Panc1 (cell line): ENCODE results near the gene MAP1LC3A. TPM values are rescaled to one million over a fixed set of nuclear protein-coding genes. Genes with fewer than 3 reads are reported as not detected.

Experiments used
- ATAC-seq: fragments of 200-7000 bp; cut with Tn5 transposase; 2 replicates; pipeline ENCODE4 v1.9.1; 2020; ENCODE audit warnings: mild to moderate bottlenecking, moderate library complexity
- BruUV-seq: library from RNA; stranded (reverse); fragments of 400-500 nt; replicated peaks from 2 replicates; lab custom pipeline; 2021; lab: Mats Ljungman, UMichigan
- CTCF ChIA-PET: fragments of 300-600 bp; sonication (Branson Sonifier 250); formaldehyde crosslinking; loops from one replicate; lab custom pipeline; 2022; ENCODE audit warnings: antibody characterized with exemption; lab: Charles Lee
- POLR2A ChIA-PET: fragments of 300-600 bp; sonication (Branson Sonifier 250); formaldehyde crosslinking; loops from one replicate; lab custom pipeline; 2022; ENCODE audit warnings: antibody characterized with exemption; lab: Charles Lee
- DNase-seq: peaks from one replicate; pipeline ENCODE4 v3.0.0-alpha.2; 2010; ENCODE audit warnings: low read depth, low spot score
- H3K27ac ChIP-seq: 2 replicates; pipeline ENCODE4 v1.5.1; 2011; ENCODE audit warnings: mild to moderate bottlenecking, low read length, inconsistent platforms
- H3K27me3 ChIP-seq: fragments of 200-500 bp; sonication (Bioruptor generic); 2 replicates; pipeline ENCODE4 v1.6.0; 2014; ENCODE audit warnings: low read length, inconsistent platforms; ENCODE audit not compliant: control insufficient read depth, insufficient read depth
- H3K36me3 ChIP-seq: fragments of 200-500 bp; sonication (Bioruptor generic); 2 replicates; pipeline ENCODE4 v1.5.1; 2014; ENCODE audit warnings: inconsistent platforms, mild to moderate bottlenecking, low read length, moderate library complexity; ENCODE audit not compliant: control insufficient read depth, insufficient read depth
- H3K4me1 ChIP-seq: 2 replicates; pipeline ENCODE4 v1.5.1; 2011; ENCODE audit warnings: inconsistent platforms, mild to moderate bottlenecking, low read length, moderate library complexity; ENCODE audit not compliant: control insufficient read depth, insufficient read depth
- H3K4me3 ChIP-seq, 2 experiments: 2 replicates each; pipeline ENCODE4 v1.5.1; 2011 to 2012; ENCODE audit warnings: low read depth in 2 of 2, low read length in 2 of 2, mild to moderate bottlenecking in 2 of 2, inconsistent platforms in 1 of 2, moderate library complexity in 1 of 2
- H3K9me3 ChIP-seq: fragments of 200-500 bp; sonication (Bioruptor generic); 2 replicates; pipeline ENCODE4 v1.5.1; 2014; ENCODE audit warnings: low read depth, mild to moderate bottlenecking, inconsistent platforms, low read length, moderate library complexity; ENCODE audit not compliant: control insufficient read depth, insufficient read depth
- POLR2AphosphoS5 ChIP-seq: IDR thresholded peaks from 2 replicates; pipeline ENCODE4 v1.6.1; 2012; ENCODE audit warnings: mild to moderate bottlenecking, low read depth, low read length, moderate library complexity
- SIN3A ChIP-seq: IDR thresholded peaks from 2 replicates; pipeline ENCODE4 v1.6.1; 2012; ENCODE audit warnings: low read depth, mild to moderate bottlenecking, low read length, moderate library complexity, borderline replicate concordance; ENCODE audit not compliant: insufficient read depth
- TCF7L2 ChIP-seq: IDR thresholded peaks from 2 replicates; pipeline ENCODE4 v1.6.1; 2011; ENCODE audit warnings: mild to moderate bottlenecking, low read depth, low read length, inconsistent platforms
- in situ Hi-C: cut with HindIII; loops from 2 replicates; pipeline ENCODE4 v1.10.0; 2016; ENCODE audit warnings: low sequenced_read_pairs, low pct_unique_long_range_greater_than_20kb
- intact Hi-C: fragments of 100-400 bp; cut with micrococcal nuclease; formaldehyde crosslinking; loops from one replicate; pipeline ENCODE4 v1.10.0; 2022; ENCODE audit not compliant: unreplicated experiment
- total RNA-seq: library from RNA; stranded (reverse); gene quantifications from one replicate; pipeline ENCODE4 v1.2.1, GENCODE V29; 2021; ENCODE audit not compliant: unreplicated experiment
- TF ChIP-seq, protein P1 (sequence below), 2 experiments: IDR thresholded peaks; 2 replicates each; pipeline ENCODE4 v1.6.1; 2011 to 2012; ENCODE audit warnings: low read depth in 2 of 2, control low read depth in 1 of 2, low read length in 1 of 2, mild to moderate bottlenecking in 1 of 2, moderate library complexity in 1 of 2; ENCODE audit not compliant: insufficient read depth in 1 of 2
- TF ChIP-seq, protein P2 (sequence below): fragments of 450-650 bp; IDR thresholded peaks from 2 replicates; pipeline ENCODE4 v1.5.1; 2017; ENCODE audit warnings: mild to moderate bottlenecking

The MAP1LC3A gene
- total RNA-seq, 1 experiment from 2014 or later, result 25.1 TPM

GRCh38 chr20:34579191-34579978, 20.9 kb downstream of the MAP1LC3A start:
- H3K4me3 ChIP-seq, result no peak overlapping the region
- H3K36me3 ChIP-seq, result no peaks in the 10 kb centered on the region; the same call in 1 of the 2 replicates
- H3K9me3 ChIP-seq, result no peaks in the 10 kb centered on the region
- ChIA-PET POLR2A (no interaction called here), CTCF (interaction anchor here (0.7 to 1.4 kb wide), 3 partner anchors 20 to 190 kb away, joined by 3 to 4 read pairs (median 3); no protein-coding TSS in a partner anchor)
- ATAC-seq (peak; percentile 90), DNase-seq (no peak)
- BruUV-seq, result no TSS peak
- in situ Hi-C loops, result no loop called here
- no peaks in the 10 kb centered on the region for H3K27me3 ChIP-seq
- no peaks in the 10 kb centered on the region for H3K4me1 ChIP-seq
- TF ChIP-seq TCF7L2 (no peak), SIN3A (no peak), POLR2AphosphoS5 (no peak)
- TF ChIP-seq, protein P1, sequence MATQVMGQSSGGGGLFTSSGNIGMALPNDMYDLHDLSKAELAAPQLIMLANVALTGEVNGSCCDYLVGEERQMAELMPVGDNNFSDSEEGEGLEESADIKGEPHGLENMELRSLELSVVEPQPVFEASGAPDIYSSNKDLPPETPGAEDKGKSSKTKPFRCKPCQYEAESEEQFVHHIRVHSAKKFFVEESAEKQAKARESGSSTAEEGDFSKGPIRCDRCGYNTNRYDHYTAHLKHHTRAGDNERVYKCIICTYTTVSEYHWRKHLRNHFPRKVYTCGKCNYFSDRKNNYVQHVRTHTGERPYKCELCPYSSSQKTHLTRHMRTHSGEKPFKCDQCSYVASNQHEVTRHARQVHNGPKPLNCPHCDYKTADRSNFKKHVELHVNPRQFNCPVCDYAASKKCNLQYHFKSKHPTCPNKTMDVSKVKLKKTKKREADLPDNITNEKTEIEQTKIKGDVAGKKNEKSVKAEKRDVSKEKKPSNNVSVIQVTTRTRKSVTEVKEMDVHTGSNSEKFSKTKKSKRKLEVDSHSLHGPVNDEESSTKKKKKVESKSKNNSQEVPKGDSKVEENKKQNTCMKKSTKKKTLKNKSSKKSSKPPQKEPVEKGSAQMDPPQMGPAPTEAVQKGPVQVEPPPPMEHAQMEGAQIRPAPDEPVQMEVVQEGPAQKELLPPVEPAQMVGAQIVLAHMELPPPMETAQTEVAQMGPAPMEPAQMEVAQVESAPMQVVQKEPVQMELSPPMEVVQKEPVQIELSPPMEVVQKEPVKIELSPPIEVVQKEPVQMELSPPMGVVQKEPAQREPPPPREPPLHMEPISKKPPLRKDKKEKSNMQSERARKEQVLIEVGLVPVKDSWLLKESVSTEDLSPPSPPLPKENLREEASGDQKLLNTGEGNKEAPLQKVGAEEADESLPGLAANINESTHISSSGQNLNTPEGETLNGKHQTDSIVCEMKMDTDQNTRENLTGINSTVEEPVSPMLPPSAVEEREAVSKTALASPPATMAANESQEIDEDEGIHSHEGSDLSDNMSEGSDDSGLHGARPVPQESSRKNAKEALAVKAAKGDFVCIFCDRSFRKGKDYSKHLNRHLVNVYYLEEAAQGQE (IDR thresholded peaks at IDR 0.05; ENCODE audit: insufficient read depth in 1 of 2, low read depth in 2 of 2, low read length in 1 of 2), result no peak
- TF ChIP-seq, protein P2, sequence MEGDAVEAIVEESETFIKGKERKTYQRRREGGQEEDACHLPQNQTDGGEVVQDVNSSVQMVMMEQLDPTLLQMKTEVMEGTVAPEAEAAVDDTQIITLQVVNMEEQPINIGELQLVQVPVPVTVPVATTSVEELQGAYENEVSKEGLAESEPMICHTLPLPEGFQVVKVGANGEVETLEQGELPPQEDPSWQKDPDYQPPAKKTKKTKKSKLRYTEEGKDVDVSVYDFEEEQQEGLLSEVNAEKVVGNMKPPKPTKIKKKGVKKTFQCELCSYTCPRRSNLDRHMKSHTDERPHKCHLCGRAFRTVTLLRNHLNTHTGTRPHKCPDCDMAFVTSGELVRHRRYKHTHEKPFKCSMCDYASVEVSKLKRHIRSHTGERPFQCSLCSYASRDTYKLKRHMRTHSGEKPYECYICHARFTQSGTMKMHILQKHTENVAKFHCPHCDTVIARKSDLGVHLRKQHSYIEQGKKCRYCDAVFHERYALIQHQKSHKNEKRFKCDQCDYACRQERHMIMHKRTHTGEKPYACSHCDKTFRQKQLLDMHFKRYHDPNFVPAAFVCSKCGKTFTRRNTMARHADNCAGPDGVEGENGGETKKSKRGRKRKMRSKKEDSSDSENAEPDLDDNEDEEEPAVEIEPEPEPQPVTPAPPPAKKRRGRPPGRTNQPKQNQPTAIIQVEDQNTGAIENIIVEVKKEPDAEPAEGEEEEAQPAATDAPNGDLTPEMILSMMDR, result no peak; the same call in 1 of the 2 replicates
- H3K27ac ChIP-seq, result no peak overlapping the region
- intact Hi-C loops, result no loop called here

- Histone ChIP-seq H3K4me3 (no peak overlapping the region), H3K4me1 (no peaks in the 10 kb centered on the region), H3K27me3 (no peaks in the 10 kb centered on the region), H3K27ac (no peak overlapping the region), H3K36me3 (no peaks in the 10 kb centered on the region; the same call in 1 of the 2 replicates), H3K9me3 (no peaks in the 10 kb centered on the region)
- POLR2A ChIA-PET, result no interaction called here
- ATAC-seq, result no peak
- in situ Hi-C loops, result no loop called here
- BruUV-seq, result no TSS peak
- intact Hi-C loops, result no loop called here
- TF ChIP-seq TCF7L2 (no peak), SIN3A (no peak), POLR2AphosphoS5 (no peak)
- TF ChIP-seq, protein P1 (IDR thresholded peaks at IDR 0.05; ENCODE audit: insufficient read depth in 1 of 2, low read depth in 2 of 2, low read length in 1 of 2), result no peak
- TF ChIP-seq, protein P2, result no peak
- CTCF ChIA-PET, result interaction anchor here (0.6 to 1.4 kb wide), 2 partner anchors 118 to 185 kb away, joined by 4 to 9 read pairs; no protein-coding TSS in a partner anchor
- DNase-seq, result no peak
These were observed 21.7 kb downstream of the MAP1LC3A start for GRCh38 chr20:34579979-34580940.
